Activated gamma-delta T cell treated with anti-CD3 and anti-CD28 coated beads, Interleukin-2, amount 50 U/mL, for 16 hours (primary cell): Measurements from ENCODE around the gene OR8B8.
"Not testable (repeated sequence)": the region's sequence is repeated elsewhere in the genome, so short reads cannot be mapped to it uniquely, and the experiment has no call there.

Experiments used
- DNase-seq: peaks from one replicate; pipeline ENCODE4 v3.0.0-alpha.2; 2020; ENCODE audit warnings: low read depth

Gene OR8B8

GRCh38 chr11:124445646-124446150 lies at the start of gene OR8B8:
TSS of gene OR8B8 (minus strand) at chr11:124445696. CDS start at chr11:124441085, 4,611 bp downstream.
- DNase-seq = no peak

- DNase-seq = no peak
These were observed 47.6 kb upstream of the OR8B8 start for GRCh38 chr11:124493016-124493655.

- no peak for DNase-seq
These were observed 37.9 kb upstream of the OR8B8 start for GRCh38 chr11:124483422-124483821.

GRCh38 chr11:124482362-124483147 lies 37.1 kb upstream of the OR8B8 start:
- DNase-seq = no peak

- DNase-seq = no peak
These were observed 36.1 kb upstream of the OR8B8 start for GRCh38 chr11:124481365-124482323.

GRCh38 chr11:124479561-124479960 lies 34.1 kb upstream of the OR8B8 start:
- no peak for DNase-seq

GRCh38 chr11:124475265-124475664 lies 29.8 kb upstream of the OR8B8 start:
- DNase-seq = no peak

GRCh38 chr11:124474779-124475178 lies 29.3 kb upstream of the OR8B8 start:
- DNase-seq = no peak

- DNase-seq = no peak
These were observed 28.6 kb upstream of the OR8B8 start for GRCh38 chr11:124474079-124474478.

GRCh38 chr11:124473476-124473875 lies 28.0 kb upstream of the OR8B8 start:
- no peak for DNase-seq

- no peak for DNase-seq
These were observed 25.2 kb upstream of the OR8B8 start for GRCh38 chr11:124470561-124471227.

GRCh38 chr11:124467381-124467927 lies 22.0 kb upstream of the OR8B8 start:
- DNase-seq = no peak

- no peak for DNase-seq
These were observed 19.9 kb upstream of the OR8B8 start for GRCh38 chr11:124465368-124465767.

- DNase-seq = no peak
These were observed 18.5 kb upstream of the OR8B8 start for GRCh38 chr11:124463990-124464389.

- DNase-seq = no peak
These were observed 17.8 kb upstream of the OR8B8 start for GRCh38 chr11:124463324-124463723.

- DNase-seq = no peak
These were observed 15.0 kb upstream of the OR8B8 start for GRCh38 chr11:124460459-124460858.

- not testable (repeated sequence) for DNase-seq
These were observed 13.9 kb upstream of the OR8B8 start for GRCh38 chr11:124459379-124459778.

GRCh38 chr11:124454552-124454951 lies 9.1 kb upstream of the OR8B8 start:
- DNase-seq = no peak

GRCh38 chr11:124446916-124447315 lies 1.4 kb upstream of the OR8B8 start:
- DNase-seq = no peak

- no peak for DNase-seq
These were observed 2.6 kb downstream of the OR8B8 start for GRCh38 chr11:124442847-124443246.

- DNase-seq = no peak
These were observed 3.1 kb downstream of the OR8B8 start for GRCh38 chr11:124442442-124442841.
